Activated naive CD4-positive, alpha-beta T cell treated with anti-CD3 and anti-CD28 coated beads, Interleukin-2, amount 50 U/mL, for 24 hours (primary cell): ENCODE results near the gene HSPH1.
"Not testable (repeated sequence)": the region's sequence is repeated elsewhere in the genome, so short reads cannot be mapped to it uniquely, and the experiment has no call there.

Experiments
- H3K27ac Mint-ChIP-seq: one replicate; pipeline ENCODE4 v1.8.0; 2021; ENCODE audit warnings: mild to moderate bottlenecking, mixed read lengths
- H3K27me3 Mint-ChIP-seq: one replicate; pipeline ENCODE4 v1.8.0; 2021; ENCODE audit warnings: mixed read lengths
- H3K36me3 Mint-ChIP-seq: one replicate; pipeline ENCODE4 v1.8.0; 2021; ENCODE audit warnings: mixed read lengths
- H3K4me1 Mint-ChIP-seq: one replicate; pipeline ENCODE4 v1.8.0; 2021; ENCODE audit warnings: mixed read lengths
- H3K4me3 Mint-ChIP-seq: one replicate; pipeline ENCODE4 v1.8.0; 2021; ENCODE audit warnings: mild to moderate bottlenecking, mixed read lengths
- H3K9me3 Mint-ChIP-seq: one replicate; pipeline ENCODE4 v1.8.0; 2021; ENCODE audit warnings: mixed read lengths

Gene HSPH1

DNA sequence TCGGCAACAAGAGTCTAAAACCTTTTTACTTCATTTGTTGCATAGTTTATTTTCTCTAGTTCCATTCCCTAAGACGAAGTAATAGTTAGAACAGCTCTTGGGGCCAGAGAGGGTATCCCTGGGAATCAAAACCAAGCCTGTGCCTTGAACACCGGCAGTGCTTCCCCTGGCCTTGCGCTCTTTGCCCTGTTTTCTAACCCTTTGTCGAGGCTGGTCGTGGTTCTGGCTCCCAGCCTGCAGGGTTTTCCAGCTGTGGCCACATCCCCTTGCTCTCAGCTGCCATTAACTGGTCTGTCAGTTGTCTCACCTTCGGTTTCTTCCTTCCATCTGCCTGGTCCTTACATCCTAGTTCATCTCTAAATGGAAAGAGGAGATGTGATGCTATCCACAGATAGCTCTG is 61.0 kb downstream of the HSPH1 start:
- H3K4me1 Mint-ChIP-seq, result no peaks in the 10 kb centered on the region
- H3K36me3 Mint-ChIP-seq, result no peaks in the 10 kb centered on the region
- H3K4me3 Mint-ChIP-seq, result no peak overlapping the region
- no peaks in the 10 kb centered on the region for H3K9me3 Mint-ChIP-seq
- H3K27ac Mint-ChIP-seq, result no peak overlapping the region
- H3K27me3 Mint-ChIP-seq, result peaks cover 15% of the 10 kb centered on the region

DNA sequence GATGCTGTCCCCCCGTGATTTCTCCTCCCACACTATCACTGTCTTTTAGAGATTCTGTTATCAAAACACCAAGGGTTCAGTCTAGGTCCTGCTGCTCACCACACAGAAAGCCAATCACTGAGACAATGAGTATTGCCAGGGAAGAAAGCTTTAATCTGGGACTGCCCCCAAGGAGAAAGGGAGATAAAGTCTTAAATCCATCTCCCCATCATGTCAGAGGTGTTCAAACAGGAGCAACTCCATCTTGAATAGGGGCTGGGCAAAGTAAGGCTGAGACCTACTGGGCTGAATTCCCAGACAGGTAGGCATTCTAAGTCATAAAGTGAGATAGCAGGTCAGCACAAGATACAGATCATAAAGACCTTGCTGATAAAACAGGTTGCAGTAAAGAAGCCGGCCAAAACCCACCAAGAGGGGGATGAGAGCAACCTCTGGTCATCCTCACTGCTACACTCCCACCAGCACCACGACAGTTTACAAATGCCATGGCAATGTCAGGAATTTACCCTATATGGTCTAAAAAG is 63.7 kb downstream of the HSPH1 start:
- H3K27me3 Mint-ChIP-seq, result peaks cover 17% of the 10 kb centered on the region
- H3K4me3 Mint-ChIP-seq, H3K4me1 Mint-ChIP-seq: not testable (repeated sequence)

DNA sequence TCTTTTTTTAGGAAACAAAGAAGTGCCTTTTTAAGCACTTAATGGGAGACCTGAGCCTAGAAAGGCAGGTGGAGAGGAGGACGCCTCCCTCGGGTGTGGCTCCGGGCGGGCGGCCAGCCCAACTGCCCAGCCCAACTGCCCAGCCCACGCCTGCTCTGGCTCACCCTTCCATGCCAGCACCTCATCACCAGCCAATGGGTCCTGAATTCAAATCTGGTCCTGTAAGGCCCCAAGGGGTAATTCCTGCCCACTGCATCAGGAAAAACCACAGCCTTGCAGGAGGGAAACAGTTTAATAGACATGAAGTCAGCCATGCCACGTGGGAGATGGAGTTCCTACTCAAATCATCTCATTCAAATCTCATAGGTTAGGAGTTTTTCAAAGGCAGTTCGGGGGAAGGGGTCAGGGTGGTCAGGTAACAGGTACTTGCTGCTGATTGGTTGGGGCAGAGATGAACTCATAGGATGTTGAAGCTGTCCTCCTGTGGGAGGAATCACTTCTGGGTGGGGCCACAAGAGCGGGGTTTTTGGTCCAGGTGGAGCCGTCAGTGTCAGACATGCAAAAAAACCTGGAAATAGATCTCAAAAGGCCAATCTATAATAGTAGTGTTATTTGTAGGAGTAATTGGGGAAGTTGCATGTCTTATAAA is 64.9 kb downstream of the HSPH1 start:
- Mint-ChIP-seq H3K4me3 (no peak overlapping the region), H3K27me3 (peaks cover 17% of the 10 kb centered on the region), H3K9me3 (no peaks in the 10 kb centered on the region), H3K4me1 (no peaks in the 10 kb centered on the region), H3K27ac (no peak overlapping the region), H3K36me3 (no peaks in the 10 kb centered on the region)

More for the DNA sequence above, 63.7 kb downstream of the HSPH1 start:
- not testable (repeated sequence) for H3K9me3 Mint-ChIP-seq, H3K36me3 Mint-ChIP-seq, H3K27ac Mint-ChIP-seq

DNA sequence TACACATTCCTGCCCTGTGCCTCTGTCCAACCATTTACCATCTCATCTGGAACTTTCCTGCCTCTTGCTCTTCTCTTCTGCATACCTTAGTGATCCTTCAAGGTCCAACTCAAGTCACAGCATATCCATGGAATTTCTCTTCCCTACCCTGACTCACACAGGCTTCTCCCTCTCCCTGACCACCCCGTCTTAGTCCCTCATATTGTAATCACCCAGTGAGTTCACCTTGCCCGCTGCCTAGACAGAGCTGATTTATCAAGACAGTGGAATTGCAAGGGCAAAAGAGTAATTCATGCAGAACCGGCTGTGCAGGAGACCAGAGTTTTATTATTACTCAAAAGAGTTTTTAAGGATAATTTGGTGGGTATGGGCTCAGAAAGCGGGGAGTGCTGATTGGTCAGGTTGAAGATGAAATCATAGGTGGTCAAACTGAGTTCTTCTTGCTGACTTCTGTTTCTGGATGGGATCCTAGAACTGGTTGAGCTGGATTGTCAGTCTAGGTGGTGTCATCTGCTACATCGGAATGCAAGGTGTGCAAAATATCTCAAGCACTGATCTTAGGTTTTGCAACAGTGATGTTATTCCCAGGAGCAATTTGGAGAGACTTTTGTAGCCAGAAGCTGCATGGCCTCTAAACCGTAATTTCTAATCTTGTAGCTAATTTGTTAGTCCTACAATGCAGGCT is 67.2 kb downstream of the HSPH1 start:
- no peak overlapping the region for H3K27ac Mint-ChIP-seq

DNA sequence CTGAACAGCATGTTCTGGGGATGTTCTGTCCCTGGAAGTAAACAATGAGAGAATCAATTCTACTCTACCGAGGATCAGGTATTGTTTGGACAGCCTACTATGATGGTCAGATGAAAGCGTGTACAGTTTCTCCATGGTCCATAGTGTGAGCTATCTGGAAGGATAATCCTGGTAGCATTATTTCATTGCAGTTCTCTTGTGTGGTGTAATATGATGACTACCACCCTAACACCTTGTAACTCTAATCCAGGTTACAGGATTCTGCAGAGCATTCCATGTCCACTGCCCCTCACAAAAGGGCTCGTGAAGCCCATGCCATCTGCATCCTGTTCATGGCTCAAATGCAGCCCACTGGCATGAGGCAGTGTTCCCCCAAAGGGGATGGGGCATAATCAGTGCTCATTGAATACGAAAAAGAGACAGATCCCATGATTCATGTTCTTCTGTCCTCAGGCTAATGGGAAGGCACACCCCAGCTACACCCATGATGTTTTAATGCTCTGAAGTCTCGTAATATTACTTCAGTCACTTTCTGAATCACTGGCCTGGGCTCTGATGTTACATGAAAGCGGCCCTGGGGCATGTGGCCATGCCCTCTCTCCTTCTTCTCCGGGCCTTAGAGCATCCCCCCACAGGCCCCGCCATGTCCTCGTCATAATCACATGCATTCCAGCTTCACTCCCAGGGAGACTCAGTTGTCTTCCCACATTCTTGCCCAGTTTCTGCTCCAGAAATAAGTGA is 68.4 kb downstream of the HSPH1 start:
- H3K9me3 Mint-ChIP-seq, result no peaks in the 10 kb centered on the region
- no peak overlapping the region for H3K27ac Mint-ChIP-seq
- no peaks in the 10 kb centered on the region for H3K36me3 Mint-ChIP-seq

More for the DNA sequence above, 67.2 kb downstream of the HSPH1 start:
- Mint-ChIP-seq H3K9me3 (no peaks in the 10 kb centered on the region), H3K4me3 (no peak overlapping the region), H3K27me3 (peaks cover 13% of the 10 kb centered on the region), H3K36me3 (no peaks in the 10 kb centered on the region), H3K4me1 (peaks cover 4% of the 10 kb centered on the region)

DNA sequence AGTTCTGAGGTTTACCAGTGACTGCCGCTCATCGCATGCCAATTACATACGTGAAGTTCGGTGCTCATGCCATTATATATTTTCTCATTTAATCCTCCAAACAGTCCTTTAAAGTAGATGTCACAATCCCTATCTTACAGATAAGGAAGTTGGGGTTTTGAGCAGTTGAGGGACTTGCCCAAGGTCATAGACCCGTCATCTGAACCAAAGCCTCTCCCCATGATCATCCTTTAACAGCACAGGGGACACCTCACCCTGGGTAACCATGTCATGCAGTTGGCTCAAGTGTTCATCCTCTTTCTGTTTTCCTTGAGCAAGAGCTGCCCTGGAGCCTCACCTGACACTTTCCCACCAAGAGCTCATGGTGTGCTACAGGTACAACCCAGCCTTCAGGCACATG is 69.1 kb downstream of the HSPH1 start:
- Mint-ChIP-seq H3K4me3 (no peak overlapping the region), H3K36me3 (no peaks in the 10 kb centered on the region), H3K4me1 (peaks cover 4% of the 10 kb centered on the region), H3K9me3 (no peaks in the 10 kb centered on the region), H3K27me3 (peaks cover 5% of the 10 kb centered on the region), H3K27ac (no peak overlapping the region)

More for the DNA sequence above, 68.4 kb downstream of the HSPH1 start:
- Mint-ChIP-seq H3K4me1 (peaks cover 4% of the 10 kb centered on the region), H3K4me3 (no peak overlapping the region), H3K27me3 (peaks cover 7% of the 10 kb centered on the region)

DNA sequence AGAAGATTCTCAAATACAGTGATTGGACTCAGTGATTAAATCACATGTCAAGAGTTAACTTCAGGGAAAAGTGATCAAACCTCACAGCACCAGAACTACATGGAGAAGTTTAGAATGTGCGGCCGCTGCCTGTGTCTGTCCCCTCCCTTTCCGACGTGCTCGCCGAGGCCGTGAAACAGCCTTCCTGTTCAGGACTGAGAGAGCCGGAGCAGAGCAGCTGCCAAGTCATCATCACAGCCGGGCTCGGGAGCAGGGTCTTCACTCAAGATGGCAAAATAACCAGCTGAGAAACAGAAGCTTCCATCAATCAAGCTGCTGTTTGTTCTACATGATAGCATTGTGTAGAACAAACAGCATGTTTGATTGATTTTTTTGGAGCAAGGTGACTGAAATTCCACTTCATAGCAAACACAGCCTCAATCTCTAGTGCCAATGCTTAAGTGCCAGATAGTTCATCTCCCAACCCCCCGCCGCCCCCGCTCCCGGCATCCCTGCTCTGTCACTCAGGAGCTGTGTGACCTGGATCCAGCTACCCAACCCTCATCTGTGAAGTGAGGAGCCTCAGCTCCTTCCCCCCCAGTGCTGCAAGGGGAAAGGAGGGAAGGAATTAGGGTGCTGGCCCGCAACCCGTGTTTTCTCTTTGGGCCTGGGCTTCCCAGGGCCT is 70.6 kb downstream of the HSPH1 start:
- Mint-ChIP-seq H3K4me1 (peaks cover 4% of the 10 kb centered on the region), H3K4me3 (no peak overlapping the region), H3K9me3 (no peaks in the 10 kb centered on the region), H3K27ac (no peak overlapping the region), H3K27me3 (peaks cover 3% of the 10 kb centered on the region), H3K36me3 (no peaks in the 10 kb centered on the region)

DNA sequence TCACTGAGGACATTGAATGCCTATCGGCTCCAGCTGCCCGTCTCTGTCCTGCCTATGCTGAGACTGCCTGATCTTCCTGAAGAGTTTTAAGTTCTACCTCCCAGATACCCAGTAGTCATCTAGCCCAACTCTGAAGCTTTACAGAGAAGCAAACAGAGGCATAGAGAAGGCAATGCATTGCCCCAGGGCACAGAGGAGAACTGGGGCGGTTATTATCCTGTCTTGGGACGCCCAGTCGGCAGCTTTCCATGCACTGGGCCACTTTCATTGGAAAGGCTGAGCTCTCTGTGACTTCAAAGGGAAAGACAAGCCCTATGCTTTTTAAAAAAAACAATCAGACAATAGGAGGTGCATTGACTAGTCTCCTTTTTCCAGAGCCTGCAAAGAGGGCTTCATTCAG is 71.6 kb downstream of the HSPH1 start:
- Mint-ChIP-seq H3K4me3 (no peak overlapping the region), H3K27ac (no peak overlapping the region), H3K36me3 (no peaks in the 10 kb centered on the region), H3K4me1 (peaks cover 4% of the 10 kb centered on the region), H3K27me3 (peaks cover 2% of the 10 kb centered on the region), H3K9me3 (no peaks in the 10 kb centered on the region)

DNA sequence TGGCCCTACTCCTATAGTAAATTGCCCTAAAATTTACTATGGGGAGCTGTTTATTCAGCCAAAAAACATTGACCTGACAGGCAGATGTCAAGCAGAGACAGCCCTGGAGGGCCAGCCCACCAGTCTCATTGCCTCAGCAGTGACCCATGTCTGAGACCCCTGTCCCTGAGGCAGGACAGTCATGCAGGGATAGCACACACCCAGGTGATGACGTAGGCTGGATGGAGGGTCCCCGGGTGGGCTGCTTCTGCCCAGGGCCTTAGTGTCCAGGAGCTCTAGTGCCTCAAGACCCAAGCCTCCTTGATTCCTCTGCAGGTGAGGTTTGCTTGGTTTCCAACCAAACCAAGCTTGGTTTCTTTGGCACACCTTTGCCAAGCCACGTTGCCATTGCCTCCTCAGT is 72.1 kb downstream of the HSPH1 start:
- Mint-ChIP-seq H3K4me1 (peaks cover 4% of the 10 kb centered on the region), H3K36me3 (no peaks in the 10 kb centered on the region), H3K27ac (no peak overlapping the region), H3K27me3 (peaks cover 2% of the 10 kb centered on the region), H3K9me3 (no peaks in the 10 kb centered on the region), H3K4me3 (no peak overlapping the region)

DNA sequence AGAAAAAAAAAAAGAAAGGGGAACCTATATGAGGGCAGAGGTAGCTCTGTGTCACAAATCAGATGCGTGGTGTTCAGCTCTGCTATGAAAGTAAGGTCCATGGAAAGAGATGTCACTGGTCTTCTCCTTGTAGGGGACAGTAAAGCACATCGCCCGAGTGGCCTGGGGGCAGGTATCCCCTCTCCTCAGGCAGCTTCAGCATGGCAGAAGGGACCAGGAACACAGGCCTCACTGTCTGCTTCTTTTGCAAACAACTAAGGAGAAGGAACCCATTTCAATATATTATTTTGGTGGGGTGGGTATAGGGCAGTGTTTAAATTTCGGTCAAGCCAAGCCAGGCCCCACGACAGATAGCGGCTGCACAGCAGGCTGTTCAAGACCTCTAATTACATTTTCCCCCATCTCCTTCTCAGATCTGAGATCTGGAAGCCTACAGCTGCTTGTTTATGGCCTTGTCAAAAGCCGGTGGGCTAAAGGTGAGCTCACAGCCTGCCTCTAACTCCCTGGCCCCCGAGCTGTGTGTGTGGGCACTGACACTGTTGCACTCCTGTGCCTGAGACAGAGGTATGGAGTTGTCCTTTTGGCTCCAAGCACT is 72.8 kb downstream of the HSPH1 start:
- Mint-ChIP-seq H3K9me3 (no peaks in the 10 kb centered on the region), H3K4me3 (no peak overlapping the region), H3K27ac (no peak overlapping the region), H3K36me3 (no peaks in the 10 kb centered on the region), H3K27me3 (peaks cover 5% of the 10 kb centered on the region), H3K4me1 (peaks cover 4% of the 10 kb centered on the region)
